GM12878 (cell line): Measurements from ENCODE around the gene DOCK7. TPM values are rescaled to one million over a fixed set of nuclear protein-coding genes. Genes with fewer than 3 reads are reported as not detected.

Source experiments
- ATAC-seq: fragments of 200-7000 bp; cut with Tn5 transposase; 3 replicates; pipeline ENCODE4 v1.9.1; 2020; ENCODE audit warnings: mild to moderate bottlenecking, moderate library complexity
- BruUV-seq: library from RNA; stranded (reverse); fragments of 400-500 nt; replicated peaks from 2 replicates; lab custom pipeline; 2021; lab: Mats Ljungman, UMichigan
- CTCF ChIA-PET: fragments of 300-600 bp; sonication (Branson Sonifier 250); formaldehyde crosslinking; extraction: SDS; loops from one replicate; lab custom pipeline; 2021; ENCODE audit warnings: inconsistent platforms; lab: Yijun Ruan, JAX
- POLR2A ChIA-PET: fragments of 350-600 bp; formaldehyde crosslinking; extraction: SDS; loops from one replicate; lab custom pipeline; 2021; ENCODE audit warnings: inconsistent platforms; lab: Charles Lee
- RAD21 ChIA-PET: fragments of 300-600 bp; sonication (Branson Sonifier 250); formaldehyde crosslinking; loops from one replicate; lab custom pipeline; 2023; ENCODE audit warnings: antibody characterized with exemption; ENCODE audit not compliant: unreplicated experiment; lab: Charles Lee
- SMC1A ChIA-PET: fragments of 300-600 bp; sonication (Branson Sonifier 250); formaldehyde crosslinking; loops from one replicate; lab custom pipeline; 2023; ENCODE audit not compliant: unreplicated experiment, uncharacterized antibody; lab: Charles Lee
- DNase-seq: peaks from one replicate; pipeline ENCODE4 v3.0.0-alpha.2; 2011; ENCODE audit warnings: low read depth, low spot score
- FAIRE-seq: peaks from 3 replicates; lab custom pipeline; 2011; peaks lifted over from hg19 to GRCh38; lab: Jason Lieb, UNC
- H2AFZ ChIP-seq: 2 replicates; pipeline ENCODE4 v1.6.0; 2011; ENCODE audit warnings: low read depth, low read length, control low read depth; ENCODE audit not compliant: control insufficient read depth
- H3K27ac ChIP-seq: 2 replicates; pipeline ENCODE4 v1.5.1; 2011; ENCODE audit warnings: control low read depth; ENCODE audit not compliant: control insufficient read depth, insufficient read depth
- H3K27me3 ChIP-seq, 2 experiments: replicated peaks in 1 of 2; 2 replicates each; pipeline versions ENCODE4 v1.6.0 to v1.6.1; 2011; ENCODE audit warnings: low read length in 1 of 2; ENCODE audit not compliant: control insufficient read depth in 2 of 2, insufficient read depth in 2 of 2
- H3K36me3 ChIP-seq, 2 experiments: 2 replicates each; pipeline ENCODE4 v1.5.1; 2011; ENCODE audit warnings: low read length in 1 of 2; ENCODE audit not compliant: control insufficient read depth in 2 of 2, insufficient read depth in 2 of 2
- H3K4me1 ChIP-seq: 2 replicates; pipeline ENCODE4 v1.6.1; 2011; ENCODE audit warnings: mild to moderate bottlenecking, low read length, moderate library complexity, mixed read lengths; ENCODE audit not compliant: control insufficient read depth, insufficient read depth
- H3K4me2 ChIP-seq: 2 replicates; pipeline ENCODE4 v1.6.0; 2011; ENCODE audit warnings: control low read depth; ENCODE audit not compliant: control insufficient read depth, insufficient read depth
- H3K4me3 ChIP-seq: fragments of 200-600 bp; sonication (generic); 2 replicates; pipeline ENCODE4 v1.5.1; 2016
- H3K79me2 ChIP-seq: 2 replicates; pipeline ENCODE4 v1.6.0; 2011; ENCODE audit warnings: low read length; ENCODE audit not compliant: control insufficient read depth, insufficient read depth
- H3K9ac ChIP-seq: 2 replicates; pipeline ENCODE4 v1.8.0; 2011; ENCODE audit warnings: low read length, control low read depth, mixed read lengths; ENCODE audit not compliant: control insufficient read depth, insufficient read depth
- H3K9me3 ChIP-seq: replicated peaks from 3 replicates; pipeline ENCODE4 v1.5.1; 2011; ENCODE audit warnings: mild to moderate bottlenecking, low read length; ENCODE audit not compliant: control insufficient read depth, insufficient read depth
- H4K20me1 ChIP-seq: 2 replicates; pipeline ENCODE4 v1.6.0; 2011; ENCODE audit not compliant: control insufficient read depth, insufficient read depth
- TAF1 ChIP-seq: IDR thresholded peaks from 2 replicates; pipeline ENCODE4 v1.6.1; 2011; ENCODE audit warnings: mild to moderate bottlenecking, low read depth, low read length, borderline replicate concordance
- ZBTB40 ChIP-seq: fragments of 450-650 bp; IDR thresholded peaks from 2 replicates; pipeline ENCODE4 v1.6.1; 2016; ENCODE audit warnings: mild to moderate bottlenecking, moderate library complexity, borderline replicate concordance
- WGBS: methylation state at CpG from one replicate; pipeline ENCODE4 v1.1.6; 2016; ENCODE audit warnings: low lambda C conversion rate; ENCODE audit not compliant: insufficient replicate concordance, insufficient coverage; ENCODE audit errors: missing lambda C conversion rate; 5-methylcytosine and 5-hydroxymethylcytosine counted together
- in situ Hi-C: fragments of 300-500 bp; cut with MboI; formaldehyde crosslinking; loops from 9 replicates; pipeline ENCODE4 v1.14.3; 2018; ENCODE audit warnings: mixed read lengths
- intact Hi-C: fragments of 100-400 bp; cut with micrococcal nuclease; formaldehyde crosslinking; loops from one replicate; pipeline ENCODE4 v1.14.2; 2022; ENCODE audit not compliant: unreplicated experiment
- polyA plus RNA-seq, 11 experiments: library from polyadenylated mRNA; depleted of rRNA in 4 of 11; unstranded in 6 of 11; stranded (reverse) in 5 of 11; fragments of >200 nt; fragmentation: Nextera tagmentation in 4 of 11; fragmentation: Illumina TruSeq in 1 of 11; extraction: Ambion mirVana in 4 of 11; extraction: Trizol in 1 of 11; gene quantifications; 1 replicate in 1 of 11; 2 replicates in 10 of 11; pipeline versions ENCODE4 v1.2.1 to v1.2.3, GENCODE V29; 2011 to 2016; ENCODE audit warnings: inconsistent platforms in 2 of 11, missing spikeins in 2 of 11, low read depth in 1 of 11
- total RNA-seq, 4 experiments: library from RNA; depleted of rRNA in 3 of 4; stranded (reverse); fragments of >200 nt in 3 of 4; fragmentation: Illumina TruSeq in 1 of 4; extraction: Trizol in 1 of 4; gene quantifications; 2 replicates each; pipeline versions ENCODE4 v1.2.1 to v1.2.3, GENCODE V29; 2013 to 2021

Gene DOCK7
- total and polyA plus RNA-seq, 10 of the 15 experiments (the other 5 are each of a cell fraction or from before 2014, with no cell fraction given) = 4.8 to 34.6 (median 26.9) TPM

DNA sequence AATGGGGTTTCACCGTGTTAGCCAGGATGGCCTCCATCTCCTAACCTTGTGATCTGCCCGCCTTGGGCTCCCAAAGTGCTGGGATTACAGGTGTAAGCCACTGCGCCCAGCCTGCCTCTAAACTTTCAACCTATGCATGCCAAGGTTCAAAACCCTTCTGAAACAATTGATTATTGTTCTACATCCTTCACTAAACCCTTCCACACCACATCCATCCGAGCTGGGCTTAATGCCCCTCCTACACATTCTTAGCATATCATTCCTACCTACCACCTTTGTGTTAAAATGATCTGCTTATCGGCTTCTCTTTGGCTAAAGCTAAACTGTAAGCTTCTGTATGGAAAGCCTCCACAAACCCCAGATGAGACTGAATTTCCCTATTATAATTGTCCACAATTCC is 40.8 kb upstream of the DOCK7 start:
- Histone ChIP-seq H3K4me1 (0 out of 2 replicates have a peak, but pooled peaks cover 3% of the 10 kb centered on the region), H3K4me3 (no peak overlapping the region), H3K79me2 (no peaks in the 10 kb centered on the region), H3K9me3 (no peaks in the 10 kb centered on the region), H3K27ac (no peak overlapping the region), H3K27me3 (no peaks in the 10 kb centered on the region), H3K4me2 (no peak overlapping the region), H3K36me3 (no peaks in the 10 kb centered on the region), H4K20me1 (no peaks in the 10 kb centered on the region), H2AFZ (no peak overlapping the region), H3K9ac (no peak overlapping the region)
- intact Hi-C loops = loop anchor here (5.0 kb wide), 1 partner anchor 292 kb away; the partner anchor contains the start of gene USP1
- SMC1A ChIA-PET = no interaction called here
- no peak for ATAC-seq
- RAD21 ChIA-PET = interaction anchor here (1.9 kb wide), 1 partner anchor 17 kb away, joined by 6 read pairs; no protein-coding TSS in a partner anchor
- DNase-seq = no peak
- TF ChIP-seq ZBTB40 (no peak), TAF1 (no peak)
- no TSS peak for BruUV-seq
- FAIRE-seq = no peak
- 45% methylated on average over 5 of the region's 5 CpGs for WGBS
- POLR2A ChIA-PET = no interaction called here
- in situ Hi-C loops = no loop called here
- CTCF ChIA-PET = interaction anchor here (0.9 to 1.9 kb wide), 3 partner anchors 17 to 221 kb away, joined by 3 to 7 read pairs (median 3); no protein-coding TSS in a partner anchor
